Ovary (tissue), 9 donors: ENCODE results near the gene OLFML2A. TPM values are rescaled to one million over a fixed set of nuclear protein-coding genes. Genes with fewer than 3 reads are reported as not detected.

Experiments
- DNase-seq, 5 donors: peaks; one replicate each; pipeline ENCODE4 v3.0.0-alpha.2; 2019 to 2020
- H3K27ac ChIP-seq, 2 donors: fragments of 200-600 bp; one replicate each; pipeline versions ENCODE4 v1.5.1 to v1.8.0; 2019 to 2022
- H3K27me3 ChIP-seq: fragments of 200-600 bp; one replicate; pipeline ENCODE4 v1.8.0; 2022
- H3K36me3 ChIP-seq: fragments of 200-600 bp; sonication (generic); one replicate; pipeline ENCODE4 v1.5.1; 2019
- H3K4me1 ChIP-seq: one replicate; pipeline ENCODE4 v1.8.1; 2013; ENCODE audit warnings: mild to moderate bottlenecking, moderate library complexity; ENCODE audit not compliant: insufficient read depth
- H3K4me3 ChIP-seq: fragments of 200-600 bp; sonication (generic); one replicate; pipeline ENCODE4 v1.5.1; 2017
- H3K9me3 ChIP-seq, 2 donors: fragments of 200-600 bp in 1 of 2; sonication (generic) in 1 of 2; one replicate each; pipeline versions ENCODE4 v1.5.1 to v1.8.1; 2013 to 2019; ENCODE audit warnings: mild to moderate bottlenecking in 1 of 2, moderate library complexity in 1 of 2
- EP300 ChIP-seq: sonication (generic); formaldehyde crosslinking; IDR thresholded peaks from one replicate; pipeline ENCODE4 v1.6.1; 2017; ENCODE audit warnings: antibody characterized with exemption
- POLR2A ChIP-seq: fragments of 450-650 bp; IDR thresholded peaks from one replicate; pipeline ENCODE4 v1.6.1; 2017; ENCODE audit warnings: antibody characterized with exemption, mild to moderate bottlenecking, moderate library complexity
- WGBS, 3 donors: extraction: QIAGEN DNeasy Blood & Tissue Kit in 1 of 3; methylation state at CpG; one replicate each; pipeline versions ENCODE4 v1.1.5 to v1.1.7; 2013 to 2017; 5-methylcytosine and 5-hydroxymethylcytosine counted together
- intact Hi-C, 4 donors: fragments of 100-400 bp; cut with DNase I; formaldehyde crosslinking; loops; one replicate each; pipeline versions ENCODE4 v1.11.0 to v1.15.1; 2022 to 2023
- polyA plus RNA-seq, 2 donors: library from polyadenylated mRNA; stranded (reverse); fragments of 200-250 nt in 1 of 2; fragments of 350-450 nt in 1 of 2; fragmentation: Illumina TruSeq in 1 of 2; extraction: RNeasy Lipid Tissue Mini Kit (QIAGEN cat#74804) in 1 of 2; gene quantifications; one replicate each; pipeline ENCODE4 v1.2.3, GENCODE V29; 2013 to 2014
- total RNA-seq, 7 donors: library from RNA; depleted of rRNA in 2 of 7; stranded (reverse); fragments of >200 nt in 2 of 7; fragmentation: NEBNext Ultra II Directional in 3 of 7; extraction: Animal tissue kit (Norgen Biotek cat#: 25700) in 3 of 7; gene quantifications; one replicate each; pipeline versions ENCODE4 v1.1.0 to v1.2.4, GENCODE V29; 2016 to 2023
- TF ChIP-seq, protein P1 (sequence below), 3 donors: fragments of 450-650 bp in 2 of 3; fragments of 200-600 bp in 1 of 3; IDR thresholded peaks; one replicate each; pipeline versions ENCODE4 v1.5.1 to v1.8.0; 2016 to 2022; ENCODE audit warnings: antibody characterized with exemption in 3 of 3, mild to moderate bottlenecking in 1 of 3
- donor health status: DM: no; HTN: no; CAD: no; lungs with moderate emphysema.
- donor health status: DM: no; HTN: no; CAD: no.
- donor health status: Bipolar disorder and iron deficiency.
- donor health status: DM: yes; HTN: yes; CAD: no.
- donor health status: DM: no; HTN: no; CAD: no.
- donor health status: DM: yes; HTN: yes; CAD: no.

The OLFML2A gene
- total and polyA plus RNA-seq, 9 donors, result 14.7 to 63.4 (median 31.0) TPM

DNA sequence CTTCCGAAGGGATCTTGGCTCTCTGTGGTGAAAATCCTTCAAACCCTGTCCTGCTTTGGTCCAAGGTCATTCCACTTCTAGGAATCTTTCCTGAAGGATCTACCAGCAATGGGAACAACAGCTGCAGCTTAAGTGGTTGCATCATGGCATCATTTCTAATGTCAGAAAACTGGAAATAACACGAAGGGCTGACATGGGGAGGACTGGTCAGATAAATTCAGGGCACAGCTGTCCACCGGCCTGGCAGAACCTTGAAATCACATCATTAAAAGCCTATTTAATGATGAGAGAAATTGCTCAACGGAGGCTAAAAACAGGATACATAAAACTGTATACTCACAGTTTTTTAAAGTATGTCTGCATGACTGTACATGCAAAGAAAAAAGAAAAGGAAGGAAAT is 28.3 kb downstream of the OLFML2A start:
- DNase-seq, result no peak
- Histone ChIP-seq H3K9me3 (no peaks in the 10 kb centered on the region), H3K27me3 (no peaks in the 10 kb centered on the region), H3K27ac (no peak overlapping the region), H3K4me1 (peaks cover 4% of the 10 kb centered on the region), H3K4me3 (no peak overlapping the region), H3K36me3 (no peaks in the 10 kb centered on the region)
- TF ChIP-seq POLR2A, result no peak
- TF ChIP-seq, protein P1, sequence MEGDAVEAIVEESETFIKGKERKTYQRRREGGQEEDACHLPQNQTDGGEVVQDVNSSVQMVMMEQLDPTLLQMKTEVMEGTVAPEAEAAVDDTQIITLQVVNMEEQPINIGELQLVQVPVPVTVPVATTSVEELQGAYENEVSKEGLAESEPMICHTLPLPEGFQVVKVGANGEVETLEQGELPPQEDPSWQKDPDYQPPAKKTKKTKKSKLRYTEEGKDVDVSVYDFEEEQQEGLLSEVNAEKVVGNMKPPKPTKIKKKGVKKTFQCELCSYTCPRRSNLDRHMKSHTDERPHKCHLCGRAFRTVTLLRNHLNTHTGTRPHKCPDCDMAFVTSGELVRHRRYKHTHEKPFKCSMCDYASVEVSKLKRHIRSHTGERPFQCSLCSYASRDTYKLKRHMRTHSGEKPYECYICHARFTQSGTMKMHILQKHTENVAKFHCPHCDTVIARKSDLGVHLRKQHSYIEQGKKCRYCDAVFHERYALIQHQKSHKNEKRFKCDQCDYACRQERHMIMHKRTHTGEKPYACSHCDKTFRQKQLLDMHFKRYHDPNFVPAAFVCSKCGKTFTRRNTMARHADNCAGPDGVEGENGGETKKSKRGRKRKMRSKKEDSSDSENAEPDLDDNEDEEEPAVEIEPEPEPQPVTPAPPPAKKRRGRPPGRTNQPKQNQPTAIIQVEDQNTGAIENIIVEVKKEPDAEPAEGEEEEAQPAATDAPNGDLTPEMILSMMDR (IDR thresholded peaks at IDR 0.05), result no peak
- TF ChIP-seq EP300, result no peak
- intact Hi-C loops, result no loop called here
- WGBS, 3 donors, result 35 to 41% (median 40%) methylated on average over 4 of the region's 4 CpGs

DNA sequence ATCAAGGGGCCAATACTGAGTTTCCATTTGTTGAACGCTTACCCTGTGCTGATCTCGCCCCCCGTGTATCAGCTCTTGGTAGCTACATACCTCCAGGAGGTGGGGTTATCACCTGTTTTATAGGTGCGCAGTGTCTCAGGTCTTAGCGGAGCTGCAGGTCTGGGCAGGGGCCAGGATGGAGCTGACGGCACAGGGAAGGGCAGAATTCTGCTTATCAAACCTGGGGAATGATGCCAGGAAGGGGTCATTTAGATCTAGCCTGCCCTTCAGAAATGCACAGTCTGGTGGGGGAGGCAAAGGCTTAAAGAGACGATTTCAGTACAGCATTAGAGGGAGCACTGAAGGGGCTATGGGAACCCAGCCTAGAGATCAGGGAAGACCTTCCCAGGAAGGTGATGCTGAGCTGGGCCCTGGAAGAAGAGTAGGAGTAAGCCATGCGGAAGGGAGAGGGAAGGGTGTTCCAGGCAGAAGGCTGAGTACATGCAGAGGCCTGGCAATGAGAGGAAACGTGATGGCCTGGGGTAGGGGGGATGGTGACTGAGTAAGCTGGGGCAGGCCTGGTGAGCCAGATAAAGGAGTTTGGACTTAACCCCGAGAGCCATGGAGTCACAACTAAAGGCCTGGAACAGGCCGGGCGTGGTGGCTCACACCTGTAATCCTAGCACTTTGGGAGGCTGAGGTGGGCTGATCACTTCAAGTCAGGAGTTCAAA is 31.5 kb downstream of the OLFML2A start:
- no peaks in the 10 kb centered on the region for H3K27me3 ChIP-seq
- no peak overlapping the region for H3K4me3 ChIP-seq
- WGBS, 3 donors, result 87 to 90% (median 88%) methylated on average over 12 of the region's 12 CpGs
- no peaks in the 10 kb centered on the region for H3K9me3 ChIP-seq
- no peaks in the 10 kb centered on the region for H3K4me1 ChIP-seq
- no peak for TF ChIP-seq POLR2A
- no peak for TF ChIP-seq EP300
- TF ChIP-seq, protein P1 (IDR thresholded peaks at IDR 0.05), result no peak
- DNase-seq, result no peak
- no peaks in the 10 kb centered on the region for H3K36me3 ChIP-seq
- intact Hi-C loops, result no loop called here
- H3K27ac ChIP-seq, result no peak overlapping the region

- Histone ChIP-seq H3K4me3 (no peak overlapping the region), H3K36me3 (no peaks in the 10 kb centered on the region), H3K27ac (no peak overlapping the region), H3K9me3 (no peaks in the 10 kb centered on the region), H3K27me3 (no peaks in the 10 kb centered on the region), H3K4me1 (no peaks in the 10 kb centered on the region)
- intact Hi-C loops, result no loop called here
- TF ChIP-seq POLR2A (no peak), EP300 (no peak)
- TF ChIP-seq, protein P1 (IDR thresholded peaks at IDR 0.05), result no peak
- 96 to 97% (median 97%) methylated on average over 6 of the region's 6 CpGs for WGBS, 3 donors
- DNase-seq, result no peak
Observed at GRCh38 chr9:124809211-124809610, 32.3 kb downstream of the OLFML2A start.

DNA sequence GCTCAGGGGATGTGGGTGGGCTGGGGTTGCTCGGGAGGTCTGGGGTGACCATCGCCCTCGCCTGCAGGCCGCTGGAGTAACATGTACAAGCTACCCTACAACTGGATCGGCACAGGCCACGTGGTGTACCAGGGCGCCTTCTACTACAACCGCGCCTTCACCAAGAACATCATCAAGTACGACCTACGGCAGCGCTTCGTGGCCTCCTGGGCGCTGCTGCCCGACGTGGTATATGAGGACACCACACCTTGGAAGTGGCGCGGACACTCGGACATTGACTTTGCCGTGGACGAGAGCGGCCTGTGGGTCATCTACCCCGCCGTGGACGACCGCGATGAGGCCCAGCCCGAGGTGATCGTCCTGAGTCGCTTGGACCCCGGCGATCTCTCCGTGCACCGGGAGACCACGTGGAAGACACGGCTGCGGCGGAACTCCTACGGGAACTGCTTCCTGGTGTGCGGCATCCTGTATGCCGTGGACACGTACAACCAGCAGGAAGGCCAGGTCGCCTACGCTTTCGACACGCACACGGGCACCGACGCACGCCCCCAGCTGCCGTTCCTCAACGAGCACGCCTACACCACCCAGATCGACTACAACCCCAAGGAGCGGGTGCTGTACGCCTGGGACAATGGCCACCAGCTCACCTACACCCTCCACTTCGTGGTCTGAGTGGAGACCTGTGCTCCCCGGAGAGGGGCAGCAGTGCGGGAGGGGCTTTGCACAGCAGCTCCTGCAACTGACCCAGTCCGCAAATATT is 33.0 kb downstream of the OLFML2A start:
- TF ChIP-seq, protein P1 (IDR thresholded peaks at IDR 0.05), result no peak
- TF ChIP-seq POLR2A (no peak), EP300 (no peak)
- Histone ChIP-seq H3K27me3 (no peaks in the 10 kb centered on the region), H3K4me3 (no peak overlapping the region), H3K4me1 (no peaks in the 10 kb centered on the region), H3K27ac (no peak overlapping the region), H3K36me3 (no peaks in the 10 kb centered on the region), H3K9me3 (no peaks in the 10 kb centered on the region)
- DNase-seq, result no peak
- 94 to 95% (median 95%) methylated on average over 60 of the region's 60 CpGs for WGBS, 3 donors
- intact Hi-C loops, result no loop called here
